HEK293T (cell line): Measurements from ENCODE around the gene EXOC3L2.

Experiments used
- CTCF ChIA-PET: fragments of 350-600 bp; formaldehyde crosslinking; extraction: SDS; loops from one replicate; lab custom pipeline; 2021; ENCODE audit warnings: antibody characterized with exemption, inconsistent platforms; lab: Yijun Ruan, JAX
- POLR2A ChIA-PET: fragments of 350-600 bp; formaldehyde crosslinking; extraction: SDS; loops from one replicate; lab custom pipeline; 2020; ENCODE audit warnings: antibody characterized with exemption, inconsistent platforms; lab: Yijun Ruan, JAX
- DNase-seq: peaks from one replicate; pipeline ENCODE4 v3.0.0; 2012; ENCODE audit warnings: mixed read lengths; ENCODE audit errors: extremely low spot score
- ARNT ChIP-seq: fragments of 450-650 bp; IDR thresholded peaks from 2 replicates; pipeline ENCODE4 v1.6.1; 2017; ENCODE audit warnings: mild to moderate bottlenecking
- BHLHE40 ChIP-seq: fragments of 450-650 bp; IDR thresholded peaks from 2 replicates; pipeline ENCODE4 v1.6.1; 2016; ENCODE audit warnings: mild to moderate bottlenecking, moderate library complexity, borderline replicate concordance
- CTBP1 ChIP-seq: fragments of 450-650 bp; IDR thresholded peaks from 2 replicates; pipeline ENCODE4 v1.6.1; 2016; ENCODE audit warnings: borderline replicate concordance
- ELF4 ChIP-seq: fragments of 450-650 bp; IDR thresholded peaks from 2 replicates; pipeline ENCODE4 v1.6.1; 2017; ENCODE audit warnings: antibody characterized with exemption
- FOXA1 ChIP-seq: fragments of 450-650 bp; IDR thresholded peaks from 2 replicates; pipeline ENCODE4 v1.6.1; 2016; ENCODE audit warnings: mild to moderate bottlenecking
- FOXK2 ChIP-seq: fragments of 450-650 bp; IDR thresholded peaks from 2 replicates; pipeline ENCODE4 v1.6.1; 2016; ENCODE audit warnings: mild to moderate bottlenecking
- FOXM1 ChIP-seq: fragments of 450-650 bp; IDR thresholded peaks from 2 replicates; pipeline ENCODE4 v1.6.1; 2017; ENCODE audit warnings: mild to moderate bottlenecking, borderline replicate concordance
- HDGF ChIP-seq: fragments of 450-650 bp; IDR thresholded peaks from 2 replicates; pipeline ENCODE4 v1.6.1; 2017; ENCODE audit warnings: antibody characterized with exemption, borderline replicate concordance
- L3MBTL2 ChIP-seq: fragments of 450-650 bp; conservative IDR thresholded peaks from 2 replicates; pipeline ENCODE4 v1.6.1; 2016; ENCODE audit warnings: mild to moderate bottlenecking
- LEF1 ChIP-seq: fragments of 450-650 bp; IDR thresholded peaks from 2 replicates; pipeline ENCODE4 v1.6.1; 2017; ENCODE audit warnings: mild to moderate bottlenecking, borderline replicate concordance
- NFRKB ChIP-seq: fragments of 450-650 bp; IDR thresholded peaks from 2 replicates; pipeline ENCODE4 v1.6.1; 2016; ENCODE audit warnings: mild to moderate bottlenecking, moderate library complexity
- SP1 ChIP-seq: fragments of 450-650 bp; IDR thresholded peaks from 2 replicates; pipeline ENCODE4 v1.6.1; 2017
- SUZ12 ChIP-seq: fragments of 450-650 bp; IDR thresholded peaks from 2 replicates; pipeline ENCODE4 v1.6.1; 2016; ENCODE audit warnings: mild to moderate bottlenecking
- TARDBP ChIP-seq: fragments of 450-650 bp; IDR thresholded peaks from 2 replicates; pipeline ENCODE4 v1.6.1; 2016
- ZNF384 ChIP-seq: fragments of 450-650 bp; IDR thresholded peaks from 2 replicates; pipeline ENCODE4 v1.6.1; 2016
- TF ChIP-seq, protein P1 (sequence below): fragments of 450-650 bp; IDR thresholded peaks from 2 replicates; pipeline ENCODE4 v1.6.1; 2016

The EXOC3L2 gene

DNA sequence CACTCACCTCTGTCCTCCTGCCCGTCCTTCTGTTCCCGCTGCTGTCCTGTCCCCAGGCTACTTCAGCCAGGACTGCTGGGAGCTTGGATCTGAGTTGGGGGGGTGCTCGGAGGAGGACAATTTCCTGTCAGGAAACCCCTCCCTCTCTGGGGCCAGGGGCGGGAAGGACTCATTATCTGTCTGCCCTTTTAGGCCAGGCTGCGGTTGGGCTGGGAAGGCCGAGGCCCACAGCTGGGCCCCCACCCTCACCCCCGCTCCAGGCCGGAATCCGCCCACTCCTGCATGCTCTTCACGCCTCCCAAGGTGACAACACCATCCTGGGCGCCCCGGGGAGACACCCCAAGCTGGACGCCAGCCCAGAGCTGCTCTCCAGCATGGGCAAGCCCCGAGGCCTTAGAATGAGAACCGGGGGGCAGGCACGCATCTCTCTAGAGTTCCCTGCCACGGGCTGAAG lies at the start of gene EXOC3L2:
EXOC3L2 (minus strand) TSS at position 74 of the 454 bp plus-strand sequence. CDS start 6,362 bp downstream, outside the sequence.
- ChIA-PET POLR2A (no interaction called here), CTCF (no interaction called here)
- TF ChIP-seq ZNF384: no peak
- no peak for TF ChIP-seq NFRKB
- TF ChIP-seq FOXM1: no peak
- no peak for TF ChIP-seq ELF4
- DNase-seq: no peak

DNA sequence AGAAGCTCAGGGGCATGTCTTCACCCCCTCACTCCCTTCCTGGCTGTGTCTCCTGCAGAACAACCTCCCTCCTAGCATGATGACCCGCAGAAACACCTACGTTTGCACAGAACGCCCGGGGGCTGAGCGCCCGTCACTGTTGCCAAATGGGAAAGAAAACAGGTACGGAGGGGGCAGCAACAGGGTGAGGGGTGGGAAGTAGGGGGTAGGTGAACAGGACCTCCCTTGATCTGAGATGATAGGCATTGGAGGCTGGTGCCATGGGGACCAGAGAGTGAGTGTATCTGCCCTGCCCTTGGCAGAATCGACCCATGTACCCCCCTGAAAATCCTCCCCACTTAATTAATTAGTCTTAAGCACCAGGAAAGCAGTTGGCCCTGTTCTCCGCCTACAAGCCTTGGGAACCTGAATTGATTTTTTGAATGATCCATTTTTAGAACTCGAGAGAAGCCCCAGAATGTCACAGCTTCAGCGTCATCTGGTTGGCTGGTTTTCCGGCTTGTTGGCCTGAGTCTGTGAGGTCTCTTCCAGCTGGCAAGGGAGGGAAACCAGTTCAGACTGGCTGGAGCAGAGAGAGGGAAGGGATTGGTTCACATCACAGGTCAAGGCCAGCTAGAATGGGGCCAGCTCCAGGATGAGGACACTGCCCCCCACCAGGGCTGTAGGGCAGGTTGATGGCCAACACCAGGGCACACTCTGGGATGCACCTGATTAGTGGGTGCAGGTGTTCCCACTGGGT lies 49.3 kb upstream of the EXOC3L2 start:
- TF ChIP-seq FOXK2 (no peak), SUZ12 (no peak), ELF4 (no peak), CTBP1 (no peak), ZNF384 (no peak), LEF1 (no peak), TARDBP (no peak), SP1 (no peak), FOXM1 (no peak), FOXA1 (no peak)
- ChIA-PET POLR2A (no interaction called here), CTCF (no interaction called here)
- DNase-seq: no peak

DNA sequence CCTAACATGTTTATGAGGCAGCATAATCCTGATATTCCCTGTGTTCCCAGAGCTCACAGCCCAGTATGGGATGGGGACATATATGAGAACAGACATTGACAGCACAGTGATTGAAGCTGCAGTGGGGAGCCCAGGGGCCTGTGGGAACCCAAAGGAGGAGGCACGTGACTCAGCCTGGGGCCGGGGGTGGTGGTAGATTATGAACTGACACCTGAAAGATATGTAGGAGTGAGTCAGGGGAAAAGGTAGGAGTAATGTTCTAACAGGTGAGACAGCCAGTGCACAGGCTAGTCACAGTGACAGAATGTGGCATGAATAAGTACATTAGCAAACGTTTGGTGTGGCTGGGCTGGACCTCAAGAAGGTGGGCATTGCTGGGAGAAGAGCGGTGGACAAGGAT lies 48.5 kb upstream of the EXOC3L2 start:
- DNase-seq: no peak
- TF ChIP-seq LEF1: no peak
- no peak for TF ChIP-seq HDGF
- TF ChIP-seq FOXA1: no peak
- TF ChIP-seq TARDBP: no peak
- no peak for TF ChIP-seq FOXK2
- TF ChIP-seq BHLHE40: no peak
- TF ChIP-seq ZNF384: no peak
- no peak for TF ChIP-seq FOXM1
- no peak for TF ChIP-seq SP1
- no peak for TF ChIP-seq SUZ12
- TF ChIP-seq ARNT: no peak
- TF ChIP-seq CTBP1: no peak
- no peak for TF ChIP-seq NFRKB
- no peak for TF ChIP-seq ELF4
- no peak for TF ChIP-seq L3MBTL2
- TF ChIP-seq, protein P1, sequence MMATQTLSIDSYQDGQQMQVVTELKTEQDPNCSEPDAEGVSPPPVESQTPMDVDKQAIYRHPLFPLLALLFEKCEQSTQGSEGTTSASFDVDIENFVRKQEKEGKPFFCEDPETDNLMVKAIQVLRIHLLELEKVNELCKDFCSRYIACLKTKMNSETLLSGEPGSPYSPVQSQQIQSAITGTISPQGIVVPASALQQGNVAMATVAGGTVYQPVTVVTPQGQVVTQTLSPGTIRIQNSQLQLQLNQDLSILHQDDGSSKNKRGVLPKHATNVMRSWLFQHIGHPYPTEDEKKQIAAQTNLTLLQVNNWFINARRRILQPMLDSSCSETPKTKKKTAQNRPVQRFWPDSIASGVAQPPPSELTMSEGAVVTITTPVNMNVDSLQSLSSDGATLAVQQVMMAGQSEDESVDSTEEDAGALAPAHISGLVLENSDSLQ: no peak
- ChIA-PET CTCF (no interaction called here), POLR2A (no interaction called here)

DNA sequence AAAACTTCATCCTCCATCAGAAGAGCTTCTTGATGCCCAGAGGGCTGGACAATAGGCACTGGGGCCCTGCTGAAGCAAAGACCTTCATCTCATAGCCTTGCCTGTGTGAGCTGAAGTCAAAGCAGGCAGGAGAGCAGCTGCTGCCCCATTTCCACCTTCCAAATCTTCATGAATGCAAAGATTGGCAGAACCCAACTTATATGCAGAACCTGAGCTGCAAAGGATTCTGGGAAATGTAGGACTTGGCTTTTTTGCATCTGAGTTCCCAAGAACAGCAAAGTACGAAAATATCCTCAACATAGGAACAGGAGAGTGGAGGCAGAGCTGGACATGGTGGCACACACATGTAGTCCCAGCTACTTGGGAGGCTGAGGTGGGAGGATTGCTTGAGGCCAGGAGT lies 46.6 kb upstream of the EXOC3L2 start:
- ChIA-PET POLR2A (no interaction called here), CTCF (no interaction called here)
- TF ChIP-seq FOXA1: no peak
- TF ChIP-seq ELF4: no peak
- no peak for TF ChIP-seq BHLHE40
- TF ChIP-seq, protein P1: no peak
- TF ChIP-seq LEF1: no peak
- TF ChIP-seq FOXK2: no peak
- TF ChIP-seq SP1: no peak
- TF ChIP-seq L3MBTL2: no peak
- TF ChIP-seq FOXM1: no peak
- no peak for TF ChIP-seq ZNF384
- no peak for TF ChIP-seq ARNT
- TF ChIP-seq CTBP1: no peak
- DNase-seq: no peak

DNA sequence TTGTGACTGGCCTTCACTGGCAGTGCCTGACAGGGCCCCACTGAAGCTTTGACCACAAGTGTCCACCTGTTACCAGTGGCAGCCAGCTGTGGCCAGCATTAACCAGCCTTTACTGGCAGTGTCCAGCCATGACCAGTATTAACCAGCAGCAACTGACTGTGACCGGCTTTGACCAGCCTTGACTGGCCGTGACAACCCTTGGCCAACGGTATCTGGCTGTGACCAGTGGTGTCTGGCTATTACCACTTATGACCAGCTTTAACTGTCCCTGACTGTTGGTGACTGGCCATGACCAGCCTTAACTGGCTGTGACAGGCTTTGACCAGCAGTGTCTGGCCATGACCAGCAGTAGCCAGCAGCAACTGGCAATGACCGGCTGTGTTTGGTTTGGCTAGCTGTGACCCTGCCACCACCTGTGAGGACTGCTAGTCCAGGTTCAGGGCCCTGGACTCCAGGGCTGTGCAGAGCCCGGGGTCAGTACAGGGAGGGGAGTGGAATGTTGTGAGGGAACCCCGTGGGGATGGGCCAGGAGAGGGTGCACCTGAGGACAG lies 45.2 kb upstream of the EXOC3L2 start:
- ChIA-PET CTCF (no interaction called here), POLR2A (interaction anchor here (1.4 kb wide), 1 partner anchor 10 kb away, joined by 4 read pairs; no protein-coding TSS in a partner anchor)
- TF ChIP-seq ARNT (no peak), FOXM1 (no peak), ELF4 (no peak), BHLHE40 (no peak), HDGF (no peak), TARDBP (no peak), LEF1 (no peak), SP1 (no peak), L3MBTL2 (no peak), NFRKB (no peak), FOXA1 (no peak)
- TF ChIP-seq, protein P1: no peak
- DNase-seq: no peak

DNA sequence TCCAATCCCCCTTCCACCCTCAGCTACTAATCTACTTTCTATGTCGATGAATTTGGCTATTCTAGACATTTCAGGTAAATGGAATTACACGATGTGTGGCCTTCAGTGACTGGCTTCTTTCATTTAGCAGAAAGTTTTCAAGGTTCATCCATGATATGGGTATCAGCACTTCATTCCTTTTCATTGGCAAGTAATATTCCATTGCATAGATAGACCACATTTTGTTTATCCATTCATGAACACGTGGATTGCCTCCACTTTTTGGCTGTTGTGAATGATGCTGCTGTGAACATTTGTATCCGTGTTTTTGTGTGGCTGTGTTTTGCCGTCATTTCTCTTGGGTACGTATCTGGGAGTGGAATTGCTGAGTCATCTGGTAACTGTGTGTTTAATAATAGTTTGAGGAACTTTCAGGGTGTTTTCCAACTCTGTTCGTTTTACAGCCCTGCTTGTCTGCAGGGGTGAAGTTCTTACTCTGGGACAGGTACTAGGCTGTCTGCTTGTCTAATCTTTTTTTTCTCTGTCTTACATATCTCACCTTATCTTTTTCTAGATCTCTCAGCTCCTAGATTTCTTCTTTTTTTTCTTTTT lies 38.3 kb upstream of the EXOC3L2 start:
- no peak for TF ChIP-seq FOXK2
- no peak for TF ChIP-seq HDGF
- TF ChIP-seq SUZ12: no peak
- no peak for TF ChIP-seq FOXA1
- no peak for TF ChIP-seq ZNF384
- no peak for TF ChIP-seq LEF1
- no peak for TF ChIP-seq ELF4
- no peak for TF ChIP-seq BHLHE40
- no peak for TF ChIP-seq SP1
- no peak for TF ChIP-seq CTBP1
- no peak for TF ChIP-seq ARNT
- no peak for TF ChIP-seq TARDBP
- TF ChIP-seq FOXM1: no peak
- TF ChIP-seq NFRKB: no peak
- TF ChIP-seq, protein P1: no peak
- TF ChIP-seq L3MBTL2: no peak
- no peak for DNase-seq
- ChIA-PET POLR2A (no interaction called here), CTCF (no interaction called here)
